ENCODE data around the gene ZNF311. TPM values are rescaled to one million over a fixed set of nuclear protein-coding genes. Genes with fewer than 3 reads are reported as not detected.

Gene ZNF311
- polyA plus RNA-seq, 1 donor (not counting 4 experiments of a cell fraction or from before 2014, with no cell fraction given), result 2.7 TPM

DNA sequence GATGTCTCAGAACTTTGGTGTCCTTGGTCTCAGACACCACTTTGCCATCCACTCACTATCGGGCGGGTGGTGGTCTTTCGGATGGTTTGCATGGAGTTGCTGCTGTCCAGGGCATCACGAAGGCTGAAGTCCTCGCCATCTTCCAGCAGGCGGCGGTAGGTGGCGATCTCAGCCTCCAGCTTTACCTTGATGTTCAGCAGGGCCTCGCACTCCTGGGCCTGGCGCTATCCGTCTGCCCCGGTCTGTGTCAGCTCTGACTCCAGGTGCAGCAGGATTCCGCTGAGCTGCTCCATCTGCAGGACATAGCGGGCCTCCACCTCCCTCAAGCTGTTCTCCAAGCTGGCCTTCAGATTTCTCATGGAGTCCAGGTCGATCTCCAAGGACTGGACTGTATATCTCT, 36.0 kb downstream of the ZNF311 start:
- dilution Hi-C loops (cut with MboI; ENCODE audit: extremely low pct_ligation_motif_present, low sequenced_read_pairs), result no loop called here
- no peak overlapping the region for H3K4me2 ChIP-seq (ENCODE audit: control insufficient read depth, extremely low read depth, insufficient read depth, low read depth, low read length)
- no peaks in the 10 kb centered on the region for H3K9me3 ChIP-seq (ENCODE audit: control insufficient read depth, low read depth, low read length)
- no peak overlapping the region for H3K9ac ChIP-seq (ENCODE audit: control insufficient read depth, extremely low read depth, insufficient read depth, low read length)
- no peak overlapping the region for H3K4me3 ChIP-seq (ENCODE audit: control insufficient read depth in 2 of 3, extremely low read depth in 1 of 3, insufficient read depth in 2 of 3, low read depth in 1 of 3, low read length in 3 of 3)
- no peak overlapping the region for H3K27ac ChIP-seq (ENCODE audit: control insufficient read depth, insufficient read depth, low read length)
- TF ChIP-seq, protein P1, sequence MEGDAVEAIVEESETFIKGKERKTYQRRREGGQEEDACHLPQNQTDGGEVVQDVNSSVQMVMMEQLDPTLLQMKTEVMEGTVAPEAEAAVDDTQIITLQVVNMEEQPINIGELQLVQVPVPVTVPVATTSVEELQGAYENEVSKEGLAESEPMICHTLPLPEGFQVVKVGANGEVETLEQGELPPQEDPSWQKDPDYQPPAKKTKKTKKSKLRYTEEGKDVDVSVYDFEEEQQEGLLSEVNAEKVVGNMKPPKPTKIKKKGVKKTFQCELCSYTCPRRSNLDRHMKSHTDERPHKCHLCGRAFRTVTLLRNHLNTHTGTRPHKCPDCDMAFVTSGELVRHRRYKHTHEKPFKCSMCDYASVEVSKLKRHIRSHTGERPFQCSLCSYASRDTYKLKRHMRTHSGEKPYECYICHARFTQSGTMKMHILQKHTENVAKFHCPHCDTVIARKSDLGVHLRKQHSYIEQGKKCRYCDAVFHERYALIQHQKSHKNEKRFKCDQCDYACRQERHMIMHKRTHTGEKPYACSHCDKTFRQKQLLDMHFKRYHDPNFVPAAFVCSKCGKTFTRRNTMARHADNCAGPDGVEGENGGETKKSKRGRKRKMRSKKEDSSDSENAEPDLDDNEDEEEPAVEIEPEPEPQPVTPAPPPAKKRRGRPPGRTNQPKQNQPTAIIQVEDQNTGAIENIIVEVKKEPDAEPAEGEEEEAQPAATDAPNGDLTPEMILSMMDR (optimal IDR thresholded peaks at IDR 0.05 in 1 of 3, IDR thresholded peaks at IDR 0.05 in 1 of 3, conservative IDR thresholded peaks at IDR 0.05 in 1 of 3; ENCODE audit: extremely low read depth in 1 of 3, insufficient read depth in 2 of 3, low read length in 3 of 3), result no peak
- TF ChIP-seq EZH2 (IDR thresholded peaks at IDR 0.05; ENCODE audit: low read length), result no peak
- H3K9me1 ChIP-seq (ENCODE audit: control insufficient read depth, extremely low read depth, insufficient read depth, low read length), result no peaks in the 10 kb centered on the region
- DNase-seq (ENCODE audit: low read depth, low spot score) (no peak), FAIRE-seq (no peak)
- H4K20me1 ChIP-seq (ENCODE audit: control insufficient read depth, extremely low read depth, insufficient read depth, low read length), result no peaks in the 10 kb centered on the region
- H2AFZ ChIP-seq (ENCODE audit: control insufficient read depth, low read length), result no peak overlapping the region
- no peaks in the 10 kb centered on the region for H3K4me1 ChIP-seq (ENCODE audit: control insufficient read depth, extremely low read depth, insufficient read depth, low read length)
- H3K36me3 ChIP-seq (ENCODE audit: control insufficient read depth in 2 of 2, extremely low read depth in 1 of 2, insufficient read depth in 2 of 2, low read length in 2 of 2), result no peaks in the 10 kb centered on the region
- H3K79me2 ChIP-seq (ENCODE audit: control insufficient read depth, insufficient read depth, low read length), result no peaks in the 10 kb centered on the region
- no peaks in the 10 kb centered on the region for H3K27me3 ChIP-seq (ENCODE audit: control insufficient read depth, extremely low read depth, insufficient read depth, low read length)

DNA sequence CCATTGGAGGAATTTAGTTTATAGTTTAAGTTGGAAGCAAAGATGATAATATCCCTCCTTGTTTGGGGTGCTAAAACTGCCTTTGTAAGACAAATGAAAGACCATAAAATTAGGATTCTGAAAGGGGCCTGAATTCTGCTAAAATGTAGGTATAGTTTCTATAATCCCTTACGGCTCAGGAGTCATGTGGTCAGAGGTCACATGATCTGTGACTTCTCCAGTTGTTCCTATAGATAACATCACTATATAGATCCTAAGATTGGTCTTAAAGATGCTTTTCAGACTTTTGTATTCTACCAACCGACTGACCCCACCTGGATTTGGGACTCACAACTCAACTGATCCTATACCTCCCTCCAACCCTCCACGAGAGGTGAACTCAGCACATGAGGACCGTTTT, 36.6 kb downstream of the ZNF311 start:
- FAIRE-seq, result no peak

More for the DNA sequence above, 36.6 kb downstream of the ZNF311 start:
- no peaks in the 10 kb centered on the region for H3K9me3 ChIP-seq (ENCODE audit: control insufficient read depth, low read depth, low read length)
- no peak for DNase-seq (ENCODE audit: low read depth, low spot score)
- H4K20me1 ChIP-seq (ENCODE audit: control insufficient read depth, extremely low read depth, insufficient read depth, low read length), result no peaks in the 10 kb centered on the region
- H3K27ac ChIP-seq (ENCODE audit: control insufficient read depth, insufficient read depth, low read length), result no peak overlapping the region
- no peaks in the 10 kb centered on the region for H3K36me3 ChIP-seq (ENCODE audit: control insufficient read depth in 2 of 2, extremely low read depth in 1 of 2, insufficient read depth in 2 of 2, low read length in 2 of 2)
- no peak overlapping the region for H2AFZ ChIP-seq (ENCODE audit: control insufficient read depth, low read length)
- H3K79me2 ChIP-seq (ENCODE audit: control insufficient read depth, insufficient read depth, low read length), result no peaks in the 10 kb centered on the region
- H3K9me1 ChIP-seq (ENCODE audit: control insufficient read depth, extremely low read depth, insufficient read depth, low read length), result no peaks in the 10 kb centered on the region
- no peaks in the 10 kb centered on the region for H3K4me1 ChIP-seq (ENCODE audit: control insufficient read depth, extremely low read depth, insufficient read depth, low read length)
- no peak overlapping the region for H3K4me3 ChIP-seq (ENCODE audit: control insufficient read depth in 2 of 3, extremely low read depth in 1 of 3, insufficient read depth in 2 of 3, low read depth in 1 of 3, low read length in 3 of 3)
- dilution Hi-C loops (cut with MboI; ENCODE audit: extremely low pct_ligation_motif_present, low sequenced_read_pairs), result no loop called here
- no peaks in the 10 kb centered on the region for H3K27me3 ChIP-seq (ENCODE audit: control insufficient read depth, extremely low read depth, insufficient read depth, low read length)
- H3K9ac ChIP-seq (ENCODE audit: control insufficient read depth, extremely low read depth, insufficient read depth, low read length), result no peak overlapping the region
- H3K4me2 ChIP-seq (ENCODE audit: control insufficient read depth, extremely low read depth, insufficient read depth, low read depth, low read length), result no peak overlapping the region
- TF ChIP-seq, protein P1 (optimal IDR thresholded peaks at IDR 0.05 in 1 of 3, IDR thresholded peaks at IDR 0.05 in 1 of 3, conservative IDR thresholded peaks at IDR 0.05 in 1 of 3; ENCODE audit: extremely low read depth in 1 of 3, insufficient read depth in 2 of 3, low read length in 3 of 3), result no peak
- TF ChIP-seq EZH2 (IDR thresholded peaks at IDR 0.05; ENCODE audit: low read length), result no peak
